HAP-1 (cell line): ENCODE results near the gene AHSA1.

Source experiments
- DNase-seq, 2 experiments: peaks; one replicate each; pipeline ENCODE4 v3.0.0-alpha.2; 2016 to 2020; ENCODE audit warnings: low spot score in 2 of 2
- H3K27me3 ChIP-seq: fragments of 250-450 bp; sonication (Bioruptor Pico); 2 replicates; pipeline ENCODE4 v1.5.1; 2020; ENCODE audit warnings: low read depth, mild to moderate bottlenecking, moderate library complexity
- H3K36me3 ChIP-seq: fragments of 250-450 bp; sonication (Bioruptor Pico); replicated peaks from 2 replicates; pipeline ENCODE4 v1.5.1; 2020; ENCODE audit warnings: mild to moderate bottlenecking
- H3K4me1 ChIP-seq: fragments of 250-450 bp; sonication (Bioruptor Pico); 2 replicates; pipeline ENCODE4 v1.5.1; 2020; ENCODE audit warnings: mild to moderate bottlenecking
- H3K4me3 ChIP-seq: fragments of 250-450 bp; sonication (Bioruptor Pico); 2 replicates; pipeline ENCODE4 v1.5.1; 2020; ENCODE audit warnings: mild to moderate bottlenecking, moderate library complexity
- H3K9me3 ChIP-seq: fragments of 250-450 bp; sonication (Bioruptor Pico); 2 replicates; pipeline ENCODE4 v1.5.1; 2020; ENCODE audit warnings: mild to moderate bottlenecking, moderate library complexity
- in situ Hi-C: fragments of 300-500 bp; cut with MboI; formaldehyde crosslinking; loops from 3 replicates; pipeline ENCODE4 v1.14.3; 2020; ENCODE audit warnings: low sequenced_read_pairs, inconsistent platforms, mixed read lengths

Gene AHSA1

GRCh38 chr14:77508249-77508648, 50.4 kb downstream of the AHSA1 start:
- Histone ChIP-seq H3K9me3 (no peaks in the 10 kb centered on the region), H3K4me3 (no peak overlapping the region), H3K4me1 (no peaks in the 10 kb centered on the region), H3K36me3 (peaks cover 7% of the 10 kb centered on the region), H3K27me3 (no peaks in the 10 kb centered on the region)
- in situ Hi-C loops: no loop called here
- no peak for DNase-seq

GRCh38 chr14:77508876-77509275, 51.0 kb downstream of the AHSA1 start:
- H3K9me3 ChIP-seq: no peaks in the 10 kb centered on the region
- no peak for DNase-seq
- H3K4me1 ChIP-seq: no peaks in the 10 kb centered on the region
- no peak overlapping the region for H3K4me3 ChIP-seq
- in situ Hi-C loops: no loop called here
- peaks cover 7% of the 10 kb centered on the region for H3K36me3 ChIP-seq
- H3K27me3 ChIP-seq: no peaks in the 10 kb centered on the region

GRCh38 chr14:77509366-77509765, 51.5 kb downstream of the AHSA1 start:
- in situ Hi-C loops: no loop called here
- Histone ChIP-seq H3K27me3 (no peaks in the 10 kb centered on the region), H3K4me3 (no peak overlapping the region), H3K4me1 (no peaks in the 10 kb centered on the region), H3K9me3 (no peaks in the 10 kb centered on the region), H3K36me3 (peaks cover 7% of the 10 kb centered on the region)
- no peak for DNase-seq

GRCh38 chr14:77511486-77512162, 53.7 kb downstream of the AHSA1 start:
- H3K27me3 ChIP-seq: no peaks in the 10 kb centered on the region
- peaks cover 10% of the 10 kb centered on the region for H3K36me3 ChIP-seq
- H3K4me1 ChIP-seq: no peaks in the 10 kb centered on the region
- no peaks in the 10 kb centered on the region for H3K9me3 ChIP-seq
- DNase-seq: no peak
- H3K4me3 ChIP-seq: no peak overlapping the region
- in situ Hi-C loops: no loop called here

GRCh38 chr14:77516126-77516525, 58.2 kb downstream of the AHSA1 start:
- Histone ChIP-seq H3K4me3 (no peak overlapping the region), H3K36me3 (peaks cover 10% of the 10 kb centered on the region), H3K27me3 (no peaks in the 10 kb centered on the region), H3K4me1 (no peaks in the 10 kb centered on the region), H3K9me3 (no peaks in the 10 kb centered on the region)
- no peak for DNase-seq
- in situ Hi-C loops: no loop called here
